ENCODE data around the gene PHF2. TPM values are rescaled to one million over a fixed set of nuclear protein-coding genes. Genes with fewer than 3 reads are reported as not detected.

Gene PHF2
- total and polyA plus RNA-seq, 9 of the 15 experiments (the other 6 are each of a cell fraction or from before 2014, with no cell fraction given): 0.37 to 14.4 (median 8.1) TPM

DNA sequence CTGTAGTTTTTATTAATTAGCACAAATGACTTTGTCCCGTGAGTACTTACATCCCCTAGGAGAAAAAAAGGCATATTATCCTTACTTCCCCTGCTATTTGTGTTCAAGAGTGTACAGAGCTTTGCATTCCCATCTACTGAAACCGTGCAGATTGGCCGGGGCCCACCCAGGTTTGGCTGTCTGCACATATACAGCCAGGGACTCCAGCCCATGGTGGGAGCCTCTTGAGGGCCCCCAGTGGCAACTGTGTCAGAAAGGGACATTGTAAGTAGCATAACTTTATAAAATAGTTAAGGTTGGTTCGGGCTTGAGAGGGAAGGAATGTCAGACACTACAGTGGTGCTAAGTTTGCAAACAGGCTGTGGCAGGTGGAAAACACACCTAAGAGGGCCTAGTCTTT lies 24.7 kb downstream of the PHF2 start:
- Histone ChIP-seq H3K4me1 (replicated peaks in 1 of 2; ENCODE audit: control insufficient read depth in 2 of 2, insufficient read depth in 2 of 2, low read length in 2 of 2) (peaks cover 11 to 14% of the 10 kb centered on the region in 2 experiments; a peak in 4 of 5 replicates), H3K79me2 (ENCODE audit: control insufficient read depth, insufficient read depth, low read length) (peaks cover 7% of the 10 kb centered on the region; the same call in 2 of the 3 replicates), H2AFZ (ENCODE audit: low read depth, low read length) (no peak overlapping the region), H3K4me2 (ENCODE audit: insufficient read depth, low read length) (no peak overlapping the region), H4K20me1 (replicated peaks; ENCODE audit: control insufficient read depth, insufficient read depth, low read length) (peaks cover 17% of the 10 kb centered on the region; the same call in 1 of the 2 replicates), H3K9me3 (replicated peaks; ENCODE audit: control insufficient read depth, insufficient read depth, low read depth, low read length) (no peaks in the 10 kb centered on the region), H3K36me3 (ENCODE audit: control insufficient read depth, insufficient read depth, low read length) (no peaks in the 10 kb centered on the region), H3K9ac (ENCODE audit: insufficient read depth in 1 of 2, low read depth in 2 of 2, low read length in 2 of 2) (no peak overlapping the region), H3K27ac (ENCODE audit: extremely low read depth, low read depth, low read length) (no peak overlapping the region), H3K27me3 (ENCODE audit: control insufficient read depth in 2 of 2, insufficient read depth in 2 of 2, low read length in 2 of 2) (no peaks in the 10 kb centered on the region), H3K4me3 (no peak overlapping the region), H3K9me1 (ENCODE audit: control insufficient read depth, insufficient read depth, low read length) (no peaks in the 10 kb centered on the region)
- CTCF ChIA-PET (ENCODE audit: low intra/inter-chr PET ratio): no interaction called here
- in situ Hi-C loops (cut with MboI): no loop called here
- POLR2A ChIA-PET: no interaction called here
- no peak for TF ChIP-seq ZC3H8 (IDR thresholded peaks at IDR 0.05)
- no TSS peak for BruUV-seq (replicated peaks)
- 62% methylated on average over 4 of the region's 4 CpGs for WGBS (ENCODE audit: insufficient coverage, low coverage, missing lambda C conversion rate)
- no peak for DNase-seq (ENCODE audit: extremely low read depth in 1 of 4, low spot score in 3 of 4)
- no peak for FAIRE-seq
- ATAC-seq: no peak
- intact Hi-C loops (cut with micrococcal nuclease): no loop called here

DNA sequence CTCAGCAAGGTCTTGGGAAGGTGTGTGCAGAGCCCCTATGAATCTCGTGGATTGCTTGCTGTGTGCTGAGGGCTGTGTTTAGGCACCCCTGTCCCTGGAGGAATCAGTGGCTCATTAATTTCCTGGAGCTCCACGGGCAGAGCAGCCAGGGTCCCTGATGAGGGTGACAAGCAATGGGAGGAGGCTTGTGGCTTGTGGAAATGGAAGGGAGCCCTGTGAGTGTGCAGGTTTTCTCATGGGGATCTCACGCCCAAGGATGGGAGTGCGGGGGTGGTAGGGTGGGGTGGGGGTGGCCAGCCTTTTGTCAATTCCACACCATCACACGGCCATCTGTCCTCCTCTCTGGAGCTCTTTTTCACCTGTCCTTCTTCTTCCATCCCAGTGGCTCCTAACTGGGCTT lies 25.3 kb downstream of the PHF2 start:
- Histone ChIP-seq H4K20me1 (replicated peaks; ENCODE audit: control insufficient read depth, insufficient read depth, low read length) (peaks cover 17% of the 10 kb centered on the region; the same call in 1 of the 2 replicates), H3K36me3 (ENCODE audit: control insufficient read depth, insufficient read depth, low read length) (no peaks in the 10 kb centered on the region), H3K9me3 (replicated peaks; ENCODE audit: control insufficient read depth, insufficient read depth, low read depth, low read length) (no peaks in the 10 kb centered on the region), H3K27ac (ENCODE audit: extremely low read depth, low read depth, low read length) (no peak overlapping the region), H3K4me3 (no peak overlapping the region), H2AFZ (ENCODE audit: low read depth, low read length) (no peak overlapping the region), H3K9ac (ENCODE audit: insufficient read depth in 1 of 2, low read depth in 2 of 2, low read length in 2 of 2) (no peak overlapping the region), H3K79me2 (ENCODE audit: control insufficient read depth, insufficient read depth, low read length) (peaks cover 7% of the 10 kb centered on the region; the same call in 2 of the 3 replicates), H3K27me3 (ENCODE audit: control insufficient read depth in 2 of 2, insufficient read depth in 2 of 2, low read length in 2 of 2) (no peaks in the 10 kb centered on the region), H3K4me1 (replicated peaks in 1 of 2; ENCODE audit: control insufficient read depth in 2 of 2, insufficient read depth in 2 of 2, low read length in 2 of 2) (peaks cover 11 to 14% of the 10 kb centered on the region in 2 experiments; a peak in 4 of 5 replicates), H3K4me2 (ENCODE audit: insufficient read depth, low read length) (no peak overlapping the region), H3K9me1 (ENCODE audit: control insufficient read depth, insufficient read depth, low read length) (no peaks in the 10 kb centered on the region)
- 26% methylated on average over 3 of the region's 5 CpGs for WGBS (ENCODE audit: insufficient coverage, low coverage, missing lambda C conversion rate)
- ChIA-PET POLR2A (interaction anchor here (0.6 kb wide), 1 partner anchor 25 kb away, joined by 3 read pairs; no protein-coding TSS in a partner anchor), CTCF (ENCODE audit: low intra/inter-chr PET ratio) (no interaction called here)
- TF ChIP-seq CCNT2 (IDR thresholded peaks at IDR 0.05; ENCODE audit: borderline replicate concordance, extremely low read depth, insufficient read length, low read depth, low read length) (no peak), EGR1 (conservative IDR thresholded peaks at IDR 0.05) (0 out of 2 replicates have a peak, but pooled peaks have one; percentile 6), ZNF764 (CRISPR knock-in tag; IDR thresholded peaks at IDR 0.05; ENCODE audit: low read depth) (no peak)
- FAIRE-seq (no peak), ATAC-seq (no peak), DNase-seq (ENCODE audit: extremely low read depth in 1 of 4, low spot score in 3 of 4) (no peak)
- BruUV-seq (replicated peaks): no TSS peak
- intact Hi-C loops (cut with micrococcal nuclease) (no loop called here), in situ Hi-C loops (cut with MboI) (no loop called here)
